Activated T-cell treated with anti-CD3 and anti-CD28 coated beads, Interleukin-2, amount 50 U/mL, for 48 hours (primary cell): ENCODE measurements around the gene L3HYPDH.

Source experiments
- DNase-seq, 2 experiments: peaks; one replicate each; pipeline ENCODE4 v3.0.0-alpha.2; 2020

L3HYPDH gene

DNA sequence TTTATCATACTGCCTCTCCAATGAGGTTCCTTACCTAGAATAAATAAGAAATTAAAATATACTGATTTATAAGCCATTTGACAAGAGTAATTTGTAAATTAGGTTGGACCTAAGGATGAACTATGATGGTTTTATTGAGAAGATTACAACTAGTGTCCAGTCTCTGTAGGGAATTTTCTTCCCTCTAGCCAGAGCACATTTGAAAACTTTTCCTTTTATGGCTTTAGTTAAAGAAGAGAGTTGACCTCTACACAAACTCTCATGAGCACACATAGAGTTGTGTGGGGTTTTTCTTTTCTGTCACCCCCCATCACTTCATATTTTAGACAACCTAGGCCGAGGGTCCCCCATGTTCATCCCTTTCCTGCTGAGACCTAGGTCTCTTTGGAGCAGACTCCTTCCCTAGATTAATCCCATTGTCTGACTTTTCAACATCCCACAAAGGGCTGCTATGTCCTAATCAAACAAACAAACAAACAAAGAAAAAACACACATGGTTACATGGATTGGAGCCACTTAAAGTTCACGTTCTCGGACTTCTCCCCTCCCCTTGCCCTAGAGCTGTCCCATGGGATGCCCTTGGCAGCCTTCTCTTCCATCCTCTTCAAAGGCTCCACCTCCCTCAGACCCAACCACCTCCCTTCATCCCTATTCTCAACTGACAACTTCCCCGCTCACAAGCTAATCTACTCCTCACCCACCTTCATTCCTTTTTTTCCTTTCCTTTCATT lies 59.7 kb downstream of the L3HYPDH start:
- DNase-seq: no peak
